ENCODE results near the gene YEATS2. TPM values are rescaled to one million over a fixed set of nuclear protein-coding genes. Genes with fewer than 3 reads are reported as not detected.

YEATS2 gene
- total RNA-seq, 3 donors from 2014 or later (not counting 1 experiment from before 2014, with no cell fraction given) = 23.1 to 25.8 (median 25.2) TPM

GRCh38 chr3:183792976-183793375, 95.4 kb downstream of the YEATS2 start:
- Mint-ChIP-seq H3K9me3 (no peaks in the 10 kb centered on the region), H3K4me3 (no peak overlapping the region), H3K36me3 (no peaks in the 10 kb centered on the region), H3K27me3 (ENCODE audit: low read depth in 2 of 2) (no peaks in the 10 kb centered on the region), H3K27ac (no peak overlapping the region), H3K4me1 (no peaks in the 10 kb centered on the region)
- H3K27ac ChIP-seq (ENCODE audit: low read length) = no peak overlapping the region
- H3K4me3 ChIP-seq (ENCODE audit: low read length) = no peak overlapping the region
- H3K27me3 ChIP-seq (ENCODE audit: control insufficient read depth, insufficient read depth, low read length) = no peaks in the 10 kb centered on the region
- no peaks in the 10 kb centered on the region for H3K4me1 ChIP-seq (ENCODE audit: control insufficient read depth, insufficient read depth, low read length)
- WGBS (ENCODE audit: insufficient coverage) = 100% methylated on average over 2 of the region's 6 CpGs
- TF ChIP-seq, protein P1, sequence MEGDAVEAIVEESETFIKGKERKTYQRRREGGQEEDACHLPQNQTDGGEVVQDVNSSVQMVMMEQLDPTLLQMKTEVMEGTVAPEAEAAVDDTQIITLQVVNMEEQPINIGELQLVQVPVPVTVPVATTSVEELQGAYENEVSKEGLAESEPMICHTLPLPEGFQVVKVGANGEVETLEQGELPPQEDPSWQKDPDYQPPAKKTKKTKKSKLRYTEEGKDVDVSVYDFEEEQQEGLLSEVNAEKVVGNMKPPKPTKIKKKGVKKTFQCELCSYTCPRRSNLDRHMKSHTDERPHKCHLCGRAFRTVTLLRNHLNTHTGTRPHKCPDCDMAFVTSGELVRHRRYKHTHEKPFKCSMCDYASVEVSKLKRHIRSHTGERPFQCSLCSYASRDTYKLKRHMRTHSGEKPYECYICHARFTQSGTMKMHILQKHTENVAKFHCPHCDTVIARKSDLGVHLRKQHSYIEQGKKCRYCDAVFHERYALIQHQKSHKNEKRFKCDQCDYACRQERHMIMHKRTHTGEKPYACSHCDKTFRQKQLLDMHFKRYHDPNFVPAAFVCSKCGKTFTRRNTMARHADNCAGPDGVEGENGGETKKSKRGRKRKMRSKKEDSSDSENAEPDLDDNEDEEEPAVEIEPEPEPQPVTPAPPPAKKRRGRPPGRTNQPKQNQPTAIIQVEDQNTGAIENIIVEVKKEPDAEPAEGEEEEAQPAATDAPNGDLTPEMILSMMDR (IDR thresholded peaks at IDR 0.05) = no peak
- ATAC-seq (no peak), DNase-seq (no peak)
- no peaks in the 10 kb centered on the region for H3K9me3 ChIP-seq (ENCODE audit: control insufficient read depth, insufficient read depth, low read length)
- intact Hi-C loops (cut with micrococcal nuclease) = no loop called here
- H3K36me3 ChIP-seq (ENCODE audit: control insufficient read depth, insufficient read depth, low read length) = peaks cover 37% of the 10 kb centered on the region

DNA sequence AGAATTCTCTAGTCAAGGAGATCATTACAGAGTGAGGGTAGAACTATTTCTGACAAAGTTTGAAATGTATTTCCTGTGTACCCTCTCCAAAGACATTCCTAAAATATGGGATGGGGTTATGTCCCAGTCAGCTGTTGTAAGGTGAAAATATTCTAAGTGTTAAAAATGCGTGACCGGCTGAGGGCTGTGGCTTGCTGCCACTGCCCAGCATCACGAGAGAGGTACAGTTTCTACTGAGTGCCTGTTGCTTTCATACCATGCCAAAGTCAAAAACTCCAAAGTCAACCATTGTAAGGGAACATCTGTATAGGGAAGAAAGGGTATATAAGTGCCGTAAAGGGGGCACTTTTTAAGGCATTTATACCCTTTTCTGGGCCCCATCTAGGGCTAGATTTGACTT, 96.9 kb downstream of the YEATS2 start:
- Mint-ChIP-seq H3K9me3 (no peaks in the 10 kb centered on the region), H3K4me3 (no peak overlapping the region), H3K4me1 (no peaks in the 10 kb centered on the region), H3K27me3 (ENCODE audit: low read depth in 2 of 2) (no peaks in the 10 kb centered on the region), H3K36me3 (peaks cover 9% of the 10 kb centered on the region), H3K27ac (no peak overlapping the region)
- WGBS (ENCODE audit: insufficient coverage) = 92% methylated on average over 4 of the region's 4 CpGs
- Histone ChIP-seq H3K27me3 (ENCODE audit: control insufficient read depth, insufficient read depth, low read length) (no peaks in the 10 kb centered on the region), H3K4me1 (ENCODE audit: control insufficient read depth, insufficient read depth, low read length) (no peaks in the 10 kb centered on the region), H3K9me3 (ENCODE audit: control insufficient read depth, insufficient read depth, low read length) (no peaks in the 10 kb centered on the region), H3K4me3 (ENCODE audit: low read length) (no peak overlapping the region), H3K36me3 (ENCODE audit: control insufficient read depth, insufficient read depth, low read length) (peaks cover 44% of the 10 kb centered on the region), H3K27ac (ENCODE audit: low read length) (no peak overlapping the region)
- DNase-seq (no peak), ATAC-seq (no peak)
- TF ChIP-seq, protein P1 (IDR thresholded peaks at IDR 0.05) = no peak
- intact Hi-C loops (cut with micrococcal nuclease) = no loop called here

- WGBS (ENCODE audit: insufficient coverage) = 98% methylated on average over 6 of the region's 6 CpGs
- peaks cover 16% of the 10 kb centered on the region for H3K36me3 Mint-ChIP-seq
Observed at GRCh38 chr3:183796372-183796771, 98.8 kb downstream of the YEATS2 start.

GRCh38 chr3:183797996-183798395, 100.4 kb downstream of the YEATS2 start:
- Mint-ChIP-seq H3K27ac (no peak overlapping the region), H3K4me1 (no peaks in the 10 kb centered on the region), H3K27me3 (ENCODE audit: low read depth in 2 of 2) (no peaks in the 10 kb centered on the region), H3K9me3 (no peaks in the 10 kb centered on the region), H3K4me3 (no peak overlapping the region), H3K36me3 (peaks cover 23% of the 10 kb centered on the region)
- ATAC-seq (no peak), DNase-seq (no peak)
- no peak overlapping the region for H3K27ac ChIP-seq (ENCODE audit: low read length)
- peaks cover 55% of the 10 kb centered on the region for H3K36me3 ChIP-seq (ENCODE audit: control insufficient read depth, insufficient read depth, low read length)
- TF ChIP-seq, protein P1 (IDR thresholded peaks at IDR 0.05) = no peak
- H3K4me3 ChIP-seq (ENCODE audit: low read length) = no peak overlapping the region
- no peaks in the 10 kb centered on the region for H3K4me1 ChIP-seq (ENCODE audit: control insufficient read depth, insufficient read depth, low read length)
- H3K9me3 ChIP-seq (ENCODE audit: control insufficient read depth, insufficient read depth, low read length) = no peaks in the 10 kb centered on the region
- 97% methylated on average over 9 of the region's 9 CpGs for WGBS (ENCODE audit: insufficient coverage)
- H3K27me3 ChIP-seq (ENCODE audit: control insufficient read depth, insufficient read depth, low read length) = no peaks in the 10 kb centered on the region
- intact Hi-C loops (cut with micrococcal nuclease) = no loop called here

More at GRCh38 chr3:183796372-183796771, 98.8 kb downstream of the YEATS2 start:
- H3K27me3 ChIP-seq (ENCODE audit: control insufficient read depth, insufficient read depth, low read length) = no peaks in the 10 kb centered on the region
- TF ChIP-seq, protein P1 (IDR thresholded peaks at IDR 0.05) = no peak
- H3K27ac Mint-ChIP-seq = no peak overlapping the region
- no peaks in the 10 kb centered on the region for H3K9me3 Mint-ChIP-seq
- H3K4me1 Mint-ChIP-seq = no peaks in the 10 kb centered on the region
- intact Hi-C loops (cut with micrococcal nuclease) = no loop called here
- H3K4me3 Mint-ChIP-seq = no peak overlapping the region
- no peak for ATAC-seq
- H3K36me3 ChIP-seq (ENCODE audit: control insufficient read depth, insufficient read depth, low read length) = peaks cover 50% of the 10 kb centered on the region
- no peaks in the 10 kb centered on the region for H3K9me3 ChIP-seq (ENCODE audit: control insufficient read depth, insufficient read depth, low read length)
- no peaks in the 10 kb centered on the region for H3K4me1 ChIP-seq (ENCODE audit: control insufficient read depth, insufficient read depth, low read length)
- H3K4me3 ChIP-seq (ENCODE audit: low read length) = no peak overlapping the region
- DNase-seq = no peak
- no peaks in the 10 kb centered on the region for H3K27me3 Mint-ChIP-seq (ENCODE audit: low read depth in 2 of 2)
- H3K27ac ChIP-seq (ENCODE audit: low read length) = no peak overlapping the region
